A673 (cell line): ENCODE results near the gene ADGRL3. TPM values are rescaled to one million over a fixed set of nuclear protein-coding genes. Genes with fewer than 3 reads are reported as not detected.

Experiments
- BruUV-seq: library from RNA; stranded (reverse); fragments of 400-500 nt; replicated peaks from 2 replicates; lab custom pipeline; 2021; lab: Mats Ljungman, UMichigan
- CTCF ChIA-PET: fragments of 300-600 bp; sonication (Branson Sonifier 250); formaldehyde crosslinking; loops from one replicate; lab custom pipeline; 2022; ENCODE audit warnings: antibody characterized with exemption; lab: Charles Lee
- POLR2A ChIA-PET: fragments of 300-600 bp; sonication (Branson Sonifier 250); formaldehyde crosslinking; loops from one replicate; lab custom pipeline; 2022; ENCODE audit warnings: antibody characterized with exemption; ENCODE audit not compliant: low non-redundant PET; lab: Charles Lee
- DNase-seq: peaks from one replicate; pipeline ENCODE4 v3.0.0-alpha.2; 2015; ENCODE audit warnings: low spot score
- H3K27ac ChIP-seq: fragments of 200-600 bp; sonication (generic); 2 replicates; pipeline ENCODE4 v1.5.1; 2016; ENCODE audit warnings: mixed run types, low read depth, mild to moderate bottlenecking, mixed read lengths, antibody characterized with exemption, low read length; ENCODE audit not compliant: poor library complexity, severe bottlenecking
- H3K27me3 ChIP-seq: fragments of 200-600 bp; sonication (generic); replicated peaks from 2 replicates; pipeline ENCODE4 v1.6.1; 2017; ENCODE audit warnings: mixed run types, low read depth, mild to moderate bottlenecking, mixed read lengths, antibody characterized with exemption, low read length; ENCODE audit not compliant: insufficient read depth, poor library complexity
- H3K36me3 ChIP-seq: fragments of 200-600 bp; sonication (generic); 2 replicates; pipeline ENCODE4 v1.6.1; 2016; ENCODE audit warnings: mixed run types, mild to moderate bottlenecking, mixed read lengths, antibody characterized with exemption, low read length; ENCODE audit not compliant: insufficient read depth, poor library complexity, severe bottlenecking
- H3K4me1 ChIP-seq: fragments of 200-600 bp; sonication (generic); 2 replicates; pipeline ENCODE4 v1.6.1; 2017; ENCODE audit warnings: mixed run types, mild to moderate bottlenecking, mixed read lengths, antibody characterized with exemption, low read length; ENCODE audit not compliant: insufficient read depth, poor library complexity, severe bottlenecking
- H3K4me3 ChIP-seq: fragments of 200-600 bp; sonication (generic); 2 replicates; pipeline ENCODE4 v1.5.1; 2016; ENCODE audit warnings: low read depth, mixed run types, mild to moderate bottlenecking, mixed read lengths, low read length; ENCODE audit not compliant: poor library complexity, severe bottlenecking
- H3K9me3 ChIP-seq: fragments of 200-600 bp; sonication (generic); 2 replicates; pipeline ENCODE4 v1.6.1; 2016; ENCODE audit warnings: mixed run types, low read depth, mild to moderate bottlenecking, mixed read lengths, antibody characterized with exemption, low read length; ENCODE audit not compliant: poor library complexity, severe bottlenecking
- EZH2 ChIP-seq: fragments of 200-600 bp; sonication (generic); IDR thresholded peaks from 2 replicates; pipeline ENCODE4 v1.6.1; 2017; ENCODE audit warnings: borderline replicate concordance, low read depth, mild to moderate bottlenecking, mixed read lengths, antibody characterized with exemption, low read length; ENCODE audit not compliant: poor library complexity, severe bottlenecking
- intact Hi-C: fragments of 100-400 bp; cut with micrococcal nuclease; formaldehyde crosslinking; loops from one replicate; pipeline ENCODE4 v1.10.0; 2022; ENCODE audit not compliant: unreplicated experiment
- total RNA-seq: library from RNA; stranded (reverse); gene quantifications from 2 replicates; pipeline ENCODE4 v1.2.3, GENCODE V29; 2021
- TF ChIP-seq, protein P1 (sequence below): fragments of 300-800, 200-600 bp; sonication (generic); conservative IDR thresholded peaks from 2 replicates; pipeline ENCODE4 v1.5.1; 2017; ENCODE audit warnings: low read depth, mild to moderate bottlenecking, antibody characterized with exemption, low read length, moderate library complexity, mixed read lengths

Gene ADGRL3
- total RNA-seq, 1 experiment from 2014 or later, result not detected

GRCh38 chr4:61192392-61192791 is 7.7 kb upstream of the ADGRL3 start:
- no peaks in the 10 kb centered on the region for H3K9me3 ChIP-seq
- ChIA-PET CTCF (no interaction called here), POLR2A (no interaction called here)
- TF ChIP-seq, protein P1, sequence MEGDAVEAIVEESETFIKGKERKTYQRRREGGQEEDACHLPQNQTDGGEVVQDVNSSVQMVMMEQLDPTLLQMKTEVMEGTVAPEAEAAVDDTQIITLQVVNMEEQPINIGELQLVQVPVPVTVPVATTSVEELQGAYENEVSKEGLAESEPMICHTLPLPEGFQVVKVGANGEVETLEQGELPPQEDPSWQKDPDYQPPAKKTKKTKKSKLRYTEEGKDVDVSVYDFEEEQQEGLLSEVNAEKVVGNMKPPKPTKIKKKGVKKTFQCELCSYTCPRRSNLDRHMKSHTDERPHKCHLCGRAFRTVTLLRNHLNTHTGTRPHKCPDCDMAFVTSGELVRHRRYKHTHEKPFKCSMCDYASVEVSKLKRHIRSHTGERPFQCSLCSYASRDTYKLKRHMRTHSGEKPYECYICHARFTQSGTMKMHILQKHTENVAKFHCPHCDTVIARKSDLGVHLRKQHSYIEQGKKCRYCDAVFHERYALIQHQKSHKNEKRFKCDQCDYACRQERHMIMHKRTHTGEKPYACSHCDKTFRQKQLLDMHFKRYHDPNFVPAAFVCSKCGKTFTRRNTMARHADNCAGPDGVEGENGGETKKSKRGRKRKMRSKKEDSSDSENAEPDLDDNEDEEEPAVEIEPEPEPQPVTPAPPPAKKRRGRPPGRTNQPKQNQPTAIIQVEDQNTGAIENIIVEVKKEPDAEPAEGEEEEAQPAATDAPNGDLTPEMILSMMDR, result no peak
- TF ChIP-seq EZH2, result no peak
- no peak overlapping the region for H3K27ac ChIP-seq
- H3K4me3 ChIP-seq, result no peak overlapping the region
- no peaks in the 10 kb centered on the region for H3K36me3 ChIP-seq
- H3K4me1 ChIP-seq, result no peaks in the 10 kb centered on the region
- no TSS peak for BruUV-seq
- DNase-seq, result no peak
- intact Hi-C loops, result no loop called here
- H3K27me3 ChIP-seq, result no peaks in the 10 kb centered on the region

DNA sequence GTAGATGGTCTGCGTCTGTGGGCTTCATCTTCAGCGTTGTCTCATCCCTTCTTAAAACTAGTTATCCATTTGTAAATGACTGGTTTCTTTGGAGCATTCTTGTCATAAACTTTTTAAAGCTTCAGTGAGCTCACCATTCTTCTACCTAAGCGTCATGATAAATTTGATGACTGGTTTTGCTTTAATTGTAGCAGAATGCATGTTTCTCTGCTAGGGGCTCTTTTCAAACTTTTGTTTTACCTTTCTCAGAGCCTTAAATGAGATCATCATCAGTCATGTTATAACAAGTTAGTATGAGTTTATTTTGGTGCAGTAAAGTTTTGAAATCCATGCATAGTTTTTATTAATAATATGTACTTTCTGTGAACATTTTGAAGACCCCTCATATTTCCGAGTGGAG is 6.3 kb upstream of the ADGRL3 start:
- no peaks in the 10 kb centered on the region for H3K4me1 ChIP-seq
- intact Hi-C loops, result no loop called here
- no TSS peak for BruUV-seq

DNA sequence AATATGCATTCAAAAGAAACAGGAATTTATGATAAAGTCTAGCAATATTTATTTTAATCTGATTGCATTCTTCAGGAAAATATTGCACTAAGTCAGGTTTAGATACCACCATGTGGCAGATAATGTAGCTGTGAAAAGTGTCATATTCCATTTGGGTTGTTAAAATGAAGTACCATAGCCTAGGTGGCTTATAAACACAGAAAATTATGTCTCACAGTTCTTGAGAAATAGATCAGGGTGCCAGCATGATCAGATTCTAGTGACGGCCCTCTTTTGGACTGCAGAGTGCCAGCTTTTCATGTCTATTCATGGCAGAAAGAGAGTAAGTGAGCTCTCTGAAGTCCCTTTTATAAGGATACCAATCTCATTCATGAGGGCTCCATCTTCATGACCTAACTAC is 5.6 kb upstream of the ADGRL3 start:
- H3K4me3 ChIP-seq, result no peak overlapping the region
- H3K9me3 ChIP-seq, result no peaks in the 10 kb centered on the region
- H3K27ac ChIP-seq, result no peak overlapping the region
- DNase-seq, result no peak
- TF ChIP-seq, protein P1, result no peak
- no peak for TF ChIP-seq EZH2
- POLR2A ChIA-PET, result no interaction called here
- no peaks in the 10 kb centered on the region for H3K4me1 ChIP-seq
- H3K36me3 ChIP-seq, result no peaks in the 10 kb centered on the region
- BruUV-seq, result no TSS peak
- H3K27me3 ChIP-seq, result peaks cover 9% of the 10 kb centered on the region
- intact Hi-C loops, result no loop called here
- CTCF ChIA-PET, result no interaction called here

More for the DNA sequence above, 6.3 kb upstream of the ADGRL3 start:
- H3K36me3 ChIP-seq, result no peaks in the 10 kb centered on the region
- H3K9me3 ChIP-seq, result no peaks in the 10 kb centered on the region
- no peak for TF ChIP-seq EZH2
- TF ChIP-seq, protein P1, result no peak
- ChIA-PET POLR2A (no interaction called here), CTCF (no interaction called here)
- H3K4me3 ChIP-seq, result no peak overlapping the region
- H3K27me3 ChIP-seq, result peaks cover 2% of the 10 kb centered on the region
- no peak for DNase-seq
- no peak overlapping the region for H3K27ac ChIP-seq
